Mammary epithelial cell (primary cell): Measurements from ENCODE around the gene UCP2.

Experiments used
- CTCF ChIP-seq, 2 donors: IDR thresholded peaks in 1 of 2; conservative IDR thresholded peaks in 1 of 2; 2 replicates each; pipeline ENCODE4 v1.5.1; 2011 to 2012; ENCODE audit warnings: inconsistent platforms in 2 of 2, low read length in 2 of 2, mild to moderate bottlenecking in 2 of 2, control low read depth in 1 of 2, low read depth in 1 of 2; ENCODE audit not compliant: insufficient read depth in 1 of 2; ENCODE audit errors: extremely low read depth in 1 of 2
- EZH2 ChIP-seq: IDR thresholded peaks from 2 replicates; pipeline ENCODE4 v1.6.1; 2012; ENCODE audit warnings: low read length, inconsistent platforms, borderline replicate concordance

- TF ChIP-seq CTCF (conservative IDR thresholded peaks at IDR 0.05 in 1 of 2, IDR thresholded peaks at IDR 0.05 in 1 of 2; ENCODE audit: extremely low read depth in 1 of 2, insufficient read depth in 1 of 2, low read depth in 1 of 2, low read length in 2 of 2) (no peak), EZH2 (no peak)
These were observed 33.4 kb downstream of the UCP2 start for GRCh38 chr11:73949246-73949645.
